ENCODE data around the gene NSD2. TPM values are rescaled to one million over a fixed set of nuclear protein-coding genes. Genes with fewer than 3 reads are reported as not detected.
"Not testable (repeated sequence)": the region's sequence is repeated elsewhere in the genome, so short reads cannot be mapped to it uniquely, and the experiment has no call there.

Gene NSD2
- polyA plus RNA-seq, 3 donors, result 72.7 to 86.8 (median 73.5) TPM

DNA sequence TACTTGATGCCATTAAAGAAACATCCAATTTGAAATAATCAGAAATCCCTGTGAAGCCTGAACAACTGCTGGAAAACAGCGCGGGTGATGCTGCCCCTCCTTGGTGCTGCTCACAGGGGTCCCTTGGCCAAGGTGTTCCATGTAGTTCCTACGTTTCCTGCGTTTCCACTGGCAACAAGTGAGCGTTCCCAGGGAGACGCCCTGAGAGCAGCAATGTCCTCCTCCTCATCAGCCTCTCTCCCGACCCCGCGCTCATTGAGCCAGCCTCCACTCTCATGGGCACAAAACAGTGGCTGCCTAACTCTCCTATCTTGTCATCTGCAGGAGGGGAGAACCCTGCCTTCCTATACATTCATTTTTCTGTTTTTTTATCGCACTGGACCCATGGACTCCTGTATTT lies 34.1 kb upstream of the NSD2 start:
- no peak for DNase-seq

- no peak for DNase-seq
Observed at GRCh38 chr4:1839282-1839681, 31.9 kb upstream of the NSD2 start.

GRCh38 chr4:1841201-1841886 lies 29.8 kb upstream of the NSD2 start:
- DNase-seq, result no peak

DNA sequence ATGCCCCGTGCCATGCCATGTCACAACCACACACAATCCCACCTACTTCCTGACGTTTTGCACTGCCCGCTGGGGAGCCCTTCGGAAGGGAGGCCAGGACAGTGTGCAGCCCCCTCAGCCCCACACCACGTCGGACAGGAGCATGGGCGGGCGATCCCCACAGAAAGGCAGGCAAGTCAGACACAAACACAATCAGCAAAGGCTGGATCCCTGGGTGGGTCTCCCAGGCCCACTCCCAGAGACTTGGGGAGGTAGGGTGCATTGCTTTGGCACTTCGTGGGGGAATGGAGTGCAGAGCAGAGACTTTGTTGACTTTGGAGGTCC lies 29.3 kb upstream of the NSD2 start:
- DNase-seq, result no peak

- no peak for DNase-seq
Observed at GRCh38 chr4:1842339-1842895, 28.8 kb upstream of the NSD2 start.

DNA sequence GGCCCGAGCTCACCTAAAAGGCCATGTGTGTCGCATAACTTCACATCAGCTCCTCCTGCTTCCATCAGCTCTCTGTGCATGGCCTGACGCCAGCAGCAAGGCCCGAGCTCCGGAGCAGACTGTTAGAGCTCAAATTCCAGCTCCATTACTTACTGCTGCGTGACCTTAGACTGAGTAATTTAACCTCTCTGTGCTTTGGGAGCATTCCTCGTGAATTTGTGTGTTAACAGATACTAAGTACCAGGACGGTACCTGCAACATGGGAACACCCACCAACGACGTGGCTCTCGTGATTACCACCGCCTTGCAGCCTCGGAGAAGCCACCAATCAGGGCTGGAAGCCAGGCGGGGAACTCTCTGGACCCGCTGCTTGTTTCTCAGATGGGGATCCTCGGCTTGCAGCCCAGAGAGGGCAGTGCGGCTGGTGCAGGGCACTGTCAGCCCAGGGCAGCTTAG lies 28.2 kb upstream of the NSD2 start:
- no peak for DNase-seq

DNA sequence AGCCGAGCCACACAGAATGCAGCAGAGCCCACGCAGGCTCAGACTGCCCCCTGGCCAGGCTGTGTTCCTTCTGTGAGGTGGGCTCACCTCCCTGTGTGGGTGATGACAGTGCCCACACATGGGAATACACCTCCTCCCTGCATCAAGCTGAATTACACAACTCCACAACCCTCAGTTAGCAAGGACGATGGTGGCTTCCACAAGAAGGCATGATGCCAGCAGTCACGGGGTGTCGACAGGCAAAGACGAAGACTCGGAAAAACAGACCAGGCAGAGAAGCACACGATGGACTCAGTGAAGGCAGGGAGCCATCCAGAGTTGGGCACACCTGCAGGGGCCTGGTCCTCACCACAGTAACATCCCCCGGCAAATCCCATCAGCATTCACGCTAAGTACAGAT lies 27.3 kb upstream of the NSD2 start:
- DNase-seq, result no peak

DNA sequence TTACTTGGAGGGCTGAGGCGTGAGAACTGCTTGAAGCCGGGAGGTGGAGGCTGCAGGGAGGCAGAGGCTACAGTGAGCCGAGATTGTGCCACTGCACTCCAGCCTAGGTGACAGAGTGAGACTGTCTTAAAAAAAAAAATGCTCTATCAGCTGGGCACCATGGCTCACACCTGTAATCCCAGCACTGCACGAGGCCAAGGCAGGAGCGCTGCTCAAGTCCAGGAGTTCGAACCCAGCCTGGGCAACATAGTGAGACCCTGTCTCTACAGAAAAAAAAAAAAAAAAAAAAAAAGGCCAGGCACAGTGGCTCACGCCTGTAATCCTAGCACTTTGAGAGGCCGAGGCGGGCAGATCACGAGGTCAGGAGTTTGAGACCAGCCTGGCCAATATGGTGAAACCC lies 26.6 kb upstream of the NSD2 start:
- not testable (repeated sequence) for DNase-seq

DNA sequence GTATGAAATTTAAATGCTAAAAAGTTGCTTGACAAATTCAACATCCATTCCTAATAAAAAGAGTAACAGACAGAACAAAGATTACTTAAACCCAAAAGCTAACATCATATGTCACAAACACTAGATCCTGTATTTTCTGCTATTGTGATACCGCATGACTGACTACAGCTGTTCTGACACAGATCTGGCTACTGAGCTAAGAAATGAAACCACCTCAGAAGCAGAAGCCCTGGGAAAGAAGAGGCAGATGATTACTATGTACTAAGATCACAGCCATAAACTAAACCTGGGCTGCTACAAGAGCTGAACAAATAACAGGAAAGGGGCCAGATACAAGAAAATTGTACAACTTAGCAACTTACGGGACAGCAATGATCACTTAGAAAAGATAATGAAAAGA lies 24.6 kb upstream of the NSD2 start:
- DNase-seq, result no peak

DNA sequence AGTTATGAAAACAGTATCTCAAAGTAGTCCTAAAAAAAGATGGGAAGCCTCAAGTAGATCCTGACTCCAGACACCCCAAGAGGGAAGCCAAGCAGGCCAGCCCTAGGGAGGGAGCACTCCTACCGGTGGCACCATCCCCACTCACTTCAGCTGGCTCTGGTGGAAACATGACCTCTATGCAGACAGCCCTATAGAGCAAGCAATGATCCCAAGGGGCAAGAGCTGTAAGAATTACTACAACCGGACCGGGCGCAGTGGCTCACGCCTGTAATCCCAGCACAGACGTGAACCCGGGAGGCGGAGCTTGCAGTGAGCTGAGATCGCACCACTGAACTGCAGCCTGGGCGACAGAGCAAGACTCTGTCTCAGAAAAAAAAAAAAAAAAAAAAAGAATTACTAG lies 20.9 kb upstream of the NSD2 start:
- no peak for DNase-seq

- DNase-seq, result no peak
Observed at GRCh38 chr4:1851160-1851559, 20.0 kb upstream of the NSD2 start.

- no peak for DNase-seq
Observed at GRCh38 chr4:1851575-1852410, 19.4 kb upstream of the NSD2 start.

- DNase-seq, result no peak
Observed at GRCh38 chr4:1852904-1853623, 18.1 kb upstream of the NSD2 start.

DNA sequence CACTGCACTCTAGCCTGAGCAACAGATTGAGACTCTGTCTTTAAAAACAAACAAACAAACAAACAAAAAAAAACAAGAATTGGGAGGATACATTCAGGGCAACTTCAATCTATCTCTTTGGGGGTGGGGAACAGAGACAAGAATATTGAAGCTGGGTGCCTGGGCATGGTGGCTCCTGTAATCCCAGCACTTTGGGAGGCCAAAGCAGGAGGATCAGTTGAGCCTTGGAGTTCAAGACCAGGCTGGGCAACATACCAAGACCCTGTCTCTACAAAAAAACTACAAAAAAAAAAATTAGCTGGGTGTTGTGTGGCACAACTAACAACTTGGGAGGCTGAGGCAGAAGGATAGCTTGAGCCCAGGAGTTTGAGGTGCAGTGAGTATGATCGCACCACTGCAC lies 16.4 kb upstream of the NSD2 start:
- DNase-seq, result no peak

DNA sequence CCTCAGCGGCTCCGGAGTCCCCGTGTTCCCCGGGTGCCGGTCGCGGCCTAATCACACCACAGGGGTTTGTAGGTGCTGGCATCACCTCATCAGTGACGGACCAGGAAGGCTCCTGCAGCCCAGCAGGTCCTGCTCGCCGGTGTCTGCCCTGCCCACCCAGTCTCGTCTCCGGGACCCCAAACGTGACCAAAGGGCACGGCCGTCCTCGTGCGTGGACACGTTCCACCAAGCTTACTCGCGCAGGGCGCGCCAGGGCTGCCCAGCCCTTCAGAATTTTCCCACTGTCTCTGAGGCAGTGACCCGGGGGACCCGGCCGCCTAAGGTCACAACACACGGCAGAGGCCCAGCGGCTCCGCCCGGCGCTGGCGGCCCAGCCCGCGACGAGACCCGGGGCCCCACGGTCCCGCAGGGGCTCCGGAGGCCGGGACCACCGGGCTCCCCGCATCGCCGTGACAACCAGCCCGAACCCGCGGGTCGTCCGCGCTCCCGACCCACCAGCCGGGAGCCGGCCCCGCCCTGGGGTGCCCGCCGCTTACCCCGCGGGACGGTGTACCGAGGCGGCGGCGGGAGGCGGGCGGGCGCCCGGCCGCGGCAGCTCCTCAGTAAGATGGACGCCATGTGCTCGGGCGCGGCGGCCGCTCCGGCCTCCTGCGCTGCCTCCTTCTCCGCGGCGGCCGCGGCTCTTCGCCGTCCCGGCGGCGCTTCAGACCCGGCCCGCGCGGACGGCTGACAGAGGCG lies 15.7 kb upstream of the NSD2 start:
- no peak for DNase-seq

- DNase-seq, result peak; percentile 93
Observed at GRCh38 chr4:1856071-1856942, 14.9 kb upstream of the NSD2 start, which contains the start of gene LETM1. Gene LETM1, minus strand, starts transcription at chr4:1856156. Its CDS starts 206 bp downstream, at chr4:1855950.

DNA sequence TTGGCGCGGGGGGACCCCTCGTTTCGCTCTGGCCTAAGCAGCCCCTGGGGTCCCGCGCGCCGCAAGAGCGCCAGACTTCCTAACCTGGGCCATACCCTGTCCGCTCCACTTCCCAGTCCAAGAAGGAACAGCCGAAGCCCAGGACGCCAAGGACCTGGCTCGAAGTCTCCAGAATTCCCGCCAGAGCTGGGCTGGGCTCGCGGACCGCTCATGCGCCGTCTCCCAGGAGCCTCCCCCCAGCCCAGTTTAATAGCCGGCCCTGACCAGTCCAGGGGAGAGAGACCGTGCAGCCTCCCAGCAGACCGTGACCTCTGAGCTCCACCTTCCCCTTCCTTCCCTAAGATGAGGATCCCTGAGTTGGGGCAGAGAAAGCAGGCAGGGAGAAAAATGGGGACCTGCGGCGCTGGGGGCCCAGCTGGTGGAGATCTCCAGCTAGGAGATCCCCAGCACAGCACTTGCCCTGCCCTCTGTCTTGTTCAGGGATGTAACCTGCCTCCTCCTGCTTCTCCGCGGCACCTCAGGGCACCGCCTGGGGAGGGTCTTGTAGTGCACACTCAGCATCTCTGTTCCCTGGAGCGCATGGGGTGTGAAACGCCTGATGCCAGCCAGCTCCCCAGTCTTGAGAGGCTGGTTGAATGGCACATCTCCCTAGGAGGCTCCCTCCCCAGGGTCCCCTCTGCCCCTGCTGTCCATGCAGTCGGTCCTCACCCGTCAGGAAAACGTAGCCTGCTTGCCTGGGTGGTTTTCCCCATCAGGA lies 14.1 kb upstream of the NSD2 start:
- DNase-seq, result no peak

GRCh38 chr4:1857931-1858330 lies 13.3 kb upstream of the NSD2 start:
- no peak for DNase-seq

DNA sequence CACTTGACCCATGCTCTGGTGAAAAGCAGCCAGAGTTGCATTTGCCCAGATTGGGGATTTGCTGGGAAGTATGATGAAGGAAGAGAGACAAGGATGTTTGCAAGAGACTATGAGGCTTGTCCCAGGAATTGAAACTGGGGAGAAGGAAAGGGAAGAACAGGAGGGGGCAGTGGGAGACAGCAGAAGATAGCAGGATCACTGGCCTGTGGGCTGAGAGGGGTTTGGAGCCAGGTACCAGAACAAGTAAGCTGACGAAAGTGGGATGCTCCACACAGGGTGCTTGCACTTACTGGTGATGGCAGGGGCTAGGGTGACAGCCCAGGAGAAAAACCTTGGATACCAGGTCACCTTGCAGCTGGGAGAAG lies 11.8 kb upstream of the NSD2 start:
- no peak for DNase-seq

Data from renal pelvis (tissue), 4 donors.